GM19043 (cell line): ENCODE results near the gene SDF4.

Source experiments
- ATAC-seq: cut with Tn5 transposase; IDR thresholded peaks from one replicate; pipeline ENCODE4 v1.9.1; 2021; ENCODE audit warnings: low read depth; ENCODE audit not compliant: unreplicated experiment

The SDF4 gene

GRCh38 chr1:1231400-1232207, at the start of gene SDF4:
TSS of gene SDF4 (minus strand) at chr1:1232001. CDS start at chr1:1228772, 3,229 bp downstream.
- ATAC-seq = peak; percentile 93

- no peak for ATAC-seq
These were observed 49.1 kb upstream of the SDF4 start for GRCh38 chr1:1280782-1281481.

GRCh38 chr1:1279028-1279427, 47.2 kb upstream of the SDF4 start:
- no peak for ATAC-seq

GRCh38 chr1:1278620-1279019, 46.8 kb upstream of the SDF4 start:
- ATAC-seq = no peak

- no peak for ATAC-seq
These were observed 44.0 kb upstream of the SDF4 start for GRCh38 chr1:1275836-1276235.

GRCh38 chr1:1274931-1275431, 43.2 kb upstream of the SDF4 start:
- no peak for ATAC-seq

GRCh38 chr1:1274299-1274930, 42.6 kb upstream of the SDF4 start:
- ATAC-seq = no peak

- ATAC-seq = peak; percentile 74
These were observed 41.9 kb upstream of the SDF4 start, which contains the start of gene UBE2J2 for GRCh38 chr1:1273512-1274298. TSS of gene UBE2J2 (minus strand) at chr1:1273854. CDS start at chr1:1267992, 5,862 bp downstream.

GRCh38 chr1:1273209-1273511, 41.4 kb upstream of the SDF4 start:
- no peak for ATAC-seq

- no peak for ATAC-seq
These were observed 40.8 kb upstream of the SDF4 start for GRCh38 chr1:1272341-1273208.

- ATAC-seq = no peak
These were observed 39.0 kb upstream of the SDF4 start for GRCh38 chr1:1270813-1271212.

GRCh38 chr1:1268284-1268682, 36.5 kb upstream of the SDF4 start:
- no peak for ATAC-seq

- no peak for ATAC-seq
These were observed 35.9 kb upstream of the SDF4 start for GRCh38 chr1:1267488-1268283.

GRCh38 chr1:1264868-1265272, 33.1 kb upstream of the SDF4 start:
- ATAC-seq = no peak

- ATAC-seq = no peak
These were observed 32.2 kb upstream of the SDF4 start for GRCh38 chr1:1264026-1264425.

- ATAC-seq = no peak
These were observed 31.0 kb upstream of the SDF4 start for GRCh38 chr1:1262758-1263157.

GRCh38 chr1:1262071-1262470, 30.3 kb upstream of the SDF4 start:
- ATAC-seq = no peak

- no peak for ATAC-seq
These were observed 29.2 kb upstream of the SDF4 start for GRCh38 chr1:1260843-1261560.
